K562 (cell line): Measurements from ENCODE around the gene ZNF2. TPM values are rescaled to one million over a fixed set of nuclear protein-coding genes. Genes with fewer than 3 reads are reported as not detected.

Experiments used
- C11orf30 ChIP-seq: fragments of 450-650 bp; IDR thresholded peaks from 2 replicates; pipeline ENCODE4 v1.6.1; 2016; ENCODE audit warnings: low read depth, mild to moderate bottlenecking
- CHD1 ChIP-seq: fragments of 200-600 bp; sonication (generic); IDR thresholded peaks from one replicate; pipeline ENCODE4 v1.6.1; 2012; ENCODE audit warnings: mild to moderate bottlenecking, moderate library complexity, low read length, inconsistent platforms
- FOXA3 ChIP-seq, 2 experiments: fragments of 450-650 bp in 1 of 2; sonication (generic) in 1 of 2; formaldehyde crosslinking; IDR thresholded peaks in 1 of 2; conservative IDR thresholded peaks in 1 of 2; 2 replicates each; pipeline versions ENCODE4 v1.4.0 to v1.8.0; 2020 to 2022; ENCODE audit warnings: mild to moderate bottlenecking in 2 of 2, missing genetic modification reagents in 1 of 2
- PCBP1 ChIP-seq: fragments of 200-400 bp; formaldehyde crosslinking; IDR thresholded peaks from 2 replicates; pipeline ENCODE4 v1.6.1; 2018; ENCODE audit warnings: mild to moderate bottlenecking, low read depth, low read length; ENCODE audit not compliant: poor library complexity, severe bottlenecking
- RBBP5 ChIP-seq: fragments of 200-600 bp; sonication (generic); IDR thresholded peaks from 2 replicates; pipeline ENCODE4 v1.6.1; 2012; ENCODE audit warnings: borderline replicate concordance, mild to moderate bottlenecking, low read length, control low read depth, inconsistent platforms; ENCODE audit not compliant: insufficient read depth, poor library complexity, severe bottlenecking
- SMAD4 ChIP-seq: fragments of 250-450 bp; sonication (Bioruptor Pico); conservative IDR thresholded peaks from 2 replicates; pipeline ENCODE4 v1.8.0; 2021; ENCODE audit warnings: inconsistent platforms, mild to moderate bottlenecking, moderate library complexity
- TCF3 ChIP-seq: sonication (generic); formaldehyde crosslinking; IDR thresholded peaks from 2 replicates; pipeline ENCODE4 v1.4.0; 2020; ENCODE audit warnings: mild to moderate bottlenecking, missing genetic modification reagents
- THRAP3 ChIP-seq: fragments of 450-650 bp; IDR thresholded peaks from 2 replicates; pipeline ENCODE4 v1.6.1; 2016; ENCODE audit warnings: mild to moderate bottlenecking, inconsistent platforms, borderline replicate concordance
- UBTF ChIP-seq, 2 experiments: IDR thresholded peaks; 2 replicates each; pipeline ENCODE4 v1.6.1; 2012; ENCODE audit warnings: improper control_type of control experiment in 2 of 2, low read depth in 2 of 2, low read length in 2 of 2, borderline replicate concordance in 1 of 2
- ZBTB40 ChIP-seq, 2 experiments: fragments of 450-650 bp in 1 of 2; sonication (generic) in 1 of 2; formaldehyde crosslinking in 1 of 2; IDR thresholded peaks; 2 replicates each; pipeline versions ENCODE4 v1.7.1 to v1.9.0; 2016 to 2022; ENCODE audit warnings: inconsistent platforms in 1 of 2, mild to moderate bottlenecking in 1 of 2, missing genetic modification reagents in 1 of 2
- ZNF696 ChIP-seq: fragments of 250-450 bp; sonication (Bioruptor Pico); conservative IDR thresholded peaks from 2 replicates; pipeline ENCODE4 v1.4.0; 2020; ENCODE audit warnings: mild to moderate bottlenecking, moderate library complexity
- polyA plus RNA-seq, 8 experiments: library from polyadenylated mRNA; depleted of rRNA in 4 of 8; stranded (reverse) in 5 of 8; unstranded in 3 of 8; fragments of >200 nt; fragmentation: Nextera tagmentation in 2 of 8; fragmentation: Illumina TruSeq in 1 of 8; extraction: Ambion mirVana in 2 of 8; extraction: Trizol in 1 of 8; gene quantifications; 2 replicates each; pipeline versions ENCODE4 v1.2.1 to v1.2.3, GENCODE V29; 2011 to 2014; ENCODE audit warnings: inconsistent platforms in 1 of 8, missing spikeins in 1 of 8
- total RNA-seq, 7 experiments: library from RNA; depleted of rRNA in 6 of 7; stranded (reverse); fragments of >200 nt in 6 of 7; fragmentation: Illumina TruSeq in 2 of 7; extraction: Trizol in 2 of 7; gene quantifications; 2 replicates each; pipeline versions ENCODE4 v1.2.1 to v1.2.3, GENCODE V29; 2011 to 2021; ENCODE audit warnings: low replicate concordance in 1 of 7
- TF ChIP-seq, protein P1 (sequence below): fragments of 450-650 bp; IDR thresholded peaks from 2 replicates; pipeline ENCODE4 v1.7.0; 2016; ENCODE audit warnings: borderline replicate concordance

Gene ZNF2
- total and polyA plus RNA-seq, 9 of the 15 experiments (the other 6 are each of a cell fraction or from before 2014, with no cell fraction given), result 1.6 to 4.5 (median 3.4) TPM

- TF ChIP-seq ZBTB40 (IDR thresholded peaks at IDR 0.05) (peak; percentile 43), ZBTB40 (CRISPR knock-in tag; IDR thresholded peaks at IDR 0.05) (no peak), CHD1 (peak; percentile 62), UBTF (IDR thresholded peaks at IDR 0.05; ENCODE audit: borderline replicate concordance in 1 of 2, low read depth in 2 of 2, low read length in 2 of 2) (peak in 1 of 2 experiments; percentile 68; a peak in 1 of 4 replicates), SMAD4 (CRISPR knock-in tag) (0 out of 2 replicates have a peak, but pooled peaks have one; percentile 12), RBBP5 (peak; percentile 36), THRAP3 (no peak), ZNF696 (CRISPR knock-in tag) (no peak), TCF3 (CRISPR knock-in tag) (peak; percentile 6; the same call in 1 of the 2 replicates), C11orf30 (no peak), FOXA3 (CRISPR knock-in tag; conservative IDR thresholded peaks at IDR 0.05 in 1 of 2, IDR thresholded peaks at IDR 0.05 in 1 of 2) (no peak), PCBP1 (peak; percentile 31)
- TF ChIP-seq, protein P1, sequence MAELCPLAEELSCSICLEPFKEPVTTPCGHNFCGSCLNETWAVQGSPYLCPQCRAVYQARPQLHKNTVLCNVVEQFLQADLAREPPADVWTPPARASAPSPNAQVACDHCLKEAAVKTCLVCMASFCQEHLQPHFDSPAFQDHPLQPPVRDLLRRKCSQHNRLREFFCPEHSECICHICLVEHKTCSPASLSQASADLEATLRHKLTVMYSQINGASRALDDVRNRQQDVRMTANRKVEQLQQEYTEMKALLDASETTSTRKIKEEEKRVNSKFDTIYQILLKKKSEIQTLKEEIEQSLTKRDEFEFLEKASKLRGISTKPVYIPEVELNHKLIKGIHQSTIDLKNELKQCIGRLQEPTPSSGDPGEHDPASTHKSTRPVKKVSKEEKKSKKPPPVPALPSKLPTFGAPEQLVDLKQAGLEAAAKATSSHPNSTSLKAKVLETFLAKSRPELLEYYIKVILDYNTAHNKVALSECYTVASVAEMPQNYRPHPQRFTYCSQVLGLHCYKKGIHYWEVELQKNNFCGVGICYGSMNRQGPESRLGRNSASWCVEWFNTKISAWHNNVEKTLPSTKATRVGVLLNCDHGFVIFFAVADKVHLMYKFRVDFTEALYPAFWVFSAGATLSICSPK, result no peak
Observed at GRCh38 chr2:95158891-95159619, 6.6 kb upstream of the ZNF2 start (continued).
